Measurements from ENCODE around the gene INPP5B.

Gene INPP5B

DNA sequence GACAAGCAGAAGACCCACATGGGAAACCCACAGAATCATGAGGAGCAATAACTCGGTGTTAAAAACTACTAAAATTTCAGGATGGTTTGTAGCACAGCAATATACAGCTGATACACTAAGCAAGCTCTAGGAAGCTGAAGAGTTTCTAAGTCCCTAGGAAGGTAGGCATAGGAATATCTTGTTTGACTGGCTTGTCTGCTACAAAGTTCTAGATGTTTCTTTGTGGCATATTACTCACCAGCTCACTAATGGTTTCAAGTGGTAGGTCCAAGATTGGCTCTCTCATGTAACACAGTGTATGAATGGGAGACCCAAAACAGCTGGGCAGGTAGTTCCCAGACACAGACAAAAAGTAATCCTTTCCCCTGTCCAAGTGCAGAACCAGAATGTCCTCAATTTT, 74.2 kb downstream of the INPP5B start:
- no peak for DNase-seq (ENCODE audit: low spot score)

DNA sequence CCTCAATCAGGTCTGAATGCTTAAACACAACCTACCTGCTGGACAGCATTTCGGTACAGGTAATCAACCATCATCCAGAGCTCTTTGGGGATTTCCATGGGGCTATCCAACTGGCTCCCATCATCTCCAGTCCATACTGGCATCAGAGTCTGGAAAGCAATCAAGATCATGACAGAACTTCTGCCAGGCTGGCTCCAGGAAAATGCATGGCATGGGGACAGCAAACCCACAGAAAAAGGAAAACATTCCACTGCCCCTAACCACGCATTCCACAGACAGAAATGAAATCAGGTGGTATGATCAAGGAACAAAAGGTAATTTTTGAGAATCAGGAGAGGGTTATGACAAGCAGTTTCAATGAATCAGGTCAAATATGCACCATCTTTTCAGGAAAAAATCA, 78.4 kb downstream of the INPP5B start:
- no peak for DNase-seq (ENCODE audit: low spot score)

- DNase-seq (ENCODE audit: low spot score): no peak
Measured at GRCh38 chr1:37867784-37868183, 79.1 kb downstream of the INPP5B start.

- DNase-seq (ENCODE audit: low spot score): no peak
Measured at GRCh38 chr1:37866491-37866890, 80.4 kb downstream of the INPP5B start.

- DNase-seq (ENCODE audit: low spot score): peak; percentile 57
Measured at GRCh38 chr1:37865348-37866120, 81.3 kb downstream of the INPP5B start.

DNA sequence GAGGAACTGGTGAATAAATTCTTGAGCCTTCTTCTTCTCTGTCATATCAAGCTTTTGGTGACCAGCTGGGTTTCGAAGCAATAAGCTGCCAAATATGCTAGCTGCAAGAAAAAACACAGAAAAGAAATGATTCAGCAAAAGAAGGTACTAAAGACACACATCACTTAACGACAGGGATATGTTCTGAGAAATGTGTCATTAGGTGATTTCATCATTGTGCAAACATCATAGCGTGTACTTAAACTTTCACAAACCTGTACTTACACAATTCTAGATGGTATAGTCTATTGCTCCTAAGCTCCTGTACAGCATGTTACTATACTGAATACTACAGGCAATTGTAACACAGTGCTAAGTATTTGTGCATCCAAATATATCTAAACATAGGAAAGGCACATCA, 84.5 kb downstream of the INPP5B start:
- peak; percentile 67 for DNase-seq (ENCODE audit: low spot score)

DNA sequence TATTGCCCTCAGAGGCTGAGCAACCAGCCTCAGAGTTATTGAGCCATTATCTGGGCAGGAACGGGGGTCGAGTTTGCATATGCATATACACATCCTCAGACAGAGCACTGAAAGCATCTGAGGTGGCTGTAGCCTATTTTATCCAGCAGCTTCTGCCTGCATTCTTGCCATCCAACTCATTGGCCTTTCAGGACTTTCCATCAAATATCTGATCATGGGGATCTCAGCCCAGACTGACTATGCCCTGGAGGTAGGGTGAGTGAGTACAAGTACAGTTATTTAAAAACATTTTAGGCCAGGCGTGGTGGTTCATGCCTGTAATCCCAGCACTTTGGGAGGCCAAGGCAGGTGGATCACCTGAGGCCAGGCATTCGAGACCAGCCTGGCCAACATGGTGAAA, 85.7 kb downstream of the INPP5B start:
- no peak for DNase-seq (ENCODE audit: low spot score)

DNA sequence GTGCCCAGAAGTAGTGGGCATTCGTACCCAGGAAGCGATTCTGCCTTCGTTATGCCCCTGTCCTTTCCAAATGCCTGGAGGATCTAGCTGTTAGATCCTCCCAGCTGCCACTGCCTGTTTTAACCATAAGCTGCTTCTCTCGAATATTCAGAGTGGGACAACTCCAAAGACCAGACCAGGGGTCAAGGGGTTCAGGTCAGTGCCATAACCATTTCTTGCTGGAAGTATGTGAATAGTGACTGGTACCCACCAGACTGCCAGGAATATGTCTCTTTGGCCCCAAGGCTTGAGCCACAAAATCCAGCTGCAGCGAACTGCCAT, 86.5 kb downstream of the INPP5B start:
- no peak for DNase-seq (ENCODE audit: low spot score)

DNA sequence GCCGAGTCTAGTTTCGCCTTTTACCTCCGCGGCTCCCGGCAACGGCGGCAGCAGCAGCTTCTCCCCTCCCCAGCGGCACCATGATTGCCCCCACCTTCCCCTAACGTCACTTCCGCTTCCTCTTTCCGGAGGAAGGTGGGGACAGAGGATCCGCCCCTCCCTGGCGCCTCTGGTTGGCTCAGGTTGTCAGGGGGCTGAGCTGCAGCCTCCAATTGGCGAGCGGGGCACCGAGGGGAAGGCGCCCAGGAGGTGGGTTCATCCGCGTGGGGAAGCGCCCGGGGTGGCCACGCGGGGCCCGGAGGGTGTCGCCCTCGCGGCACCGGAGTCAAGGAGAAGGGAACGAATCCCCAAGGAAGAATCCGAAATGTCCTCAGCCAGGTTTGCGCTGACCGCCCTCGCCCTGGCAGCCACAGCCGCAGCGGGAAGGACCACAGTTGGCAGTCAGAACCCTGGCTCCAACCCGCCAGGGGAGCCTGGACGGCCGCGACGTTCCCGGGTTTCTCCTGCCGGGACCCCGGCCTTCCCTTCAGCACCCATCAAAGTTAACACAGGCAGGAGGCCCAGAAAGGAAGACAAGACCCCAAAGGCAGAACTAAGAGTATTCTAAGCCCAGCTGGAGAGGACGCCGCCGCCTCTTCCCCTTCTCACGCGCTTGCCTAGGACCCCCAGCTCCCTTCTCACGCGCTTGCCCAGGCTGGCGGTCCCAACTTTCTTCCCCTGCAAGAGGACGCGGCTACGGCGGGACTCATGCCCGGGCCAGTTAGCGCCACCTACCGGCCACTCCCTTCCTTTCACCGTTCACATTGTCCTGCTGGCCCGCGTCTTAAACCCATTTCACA, 87.1 kb downstream of the INPP5B start, which contains the start of gene MTF1:
TSS of gene MTF1 (minus strand) at position 86 of the 839 bp plus-strand sequence. CDS start 1,934 bp downstream, outside the sequence.
- peak; percentile 98 for DNase-seq (ENCODE audit: low spot score)

GRCh38 chr1:37858931-37859506, 87.8 kb downstream of the INPP5B start:
- no peak for DNase-seq (ENCODE audit: low spot score)

DNA sequence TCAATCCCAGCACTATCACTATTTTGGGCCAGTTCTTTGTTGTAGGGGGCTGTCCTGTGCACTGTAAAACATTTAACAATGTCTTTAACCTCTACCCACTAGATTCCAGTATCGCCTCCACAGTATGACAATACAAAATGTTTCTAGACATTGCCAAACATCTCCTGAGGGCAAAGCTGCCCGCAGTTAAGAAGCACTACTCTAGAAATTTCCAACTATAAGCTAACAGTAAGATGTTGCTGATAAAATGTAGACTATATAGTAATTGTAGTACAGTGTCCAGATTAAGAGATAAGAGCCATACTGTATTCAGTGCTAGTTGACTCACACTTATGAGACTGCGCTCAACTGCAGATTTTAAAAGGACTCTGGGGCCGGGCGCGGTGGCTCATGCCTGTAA, 92.4 kb downstream of the INPP5B start:
- no peak for DNase-seq (ENCODE audit: low spot score)

- no peak for DNase-seq (ENCODE audit: low spot score)
Measured at GRCh38 chr1:37853157-37853556, 93.7 kb downstream of the INPP5B start.

DNA sequence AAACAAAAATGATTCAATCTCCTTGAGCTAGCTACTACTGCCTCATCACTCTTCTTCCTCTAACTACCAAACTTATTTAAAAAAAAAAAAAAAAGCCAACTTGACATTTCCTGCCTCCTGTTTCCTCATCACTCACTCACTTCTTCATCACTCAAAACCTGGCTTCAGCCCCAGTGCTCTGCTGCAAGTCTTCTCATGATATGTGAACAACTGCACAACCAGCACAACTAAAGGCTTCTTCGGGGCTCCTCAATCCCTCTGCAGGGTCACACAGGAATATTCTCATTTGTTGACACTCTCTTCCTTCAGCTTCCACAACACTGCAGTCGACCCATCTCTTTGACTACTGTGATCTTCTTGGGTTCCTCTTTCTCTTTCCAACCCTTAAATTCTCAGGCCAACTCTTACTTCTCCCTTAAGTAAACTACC, 95.1 kb downstream of the INPP5B start:
- no peak for DNase-seq (ENCODE audit: low spot score)

DNA sequence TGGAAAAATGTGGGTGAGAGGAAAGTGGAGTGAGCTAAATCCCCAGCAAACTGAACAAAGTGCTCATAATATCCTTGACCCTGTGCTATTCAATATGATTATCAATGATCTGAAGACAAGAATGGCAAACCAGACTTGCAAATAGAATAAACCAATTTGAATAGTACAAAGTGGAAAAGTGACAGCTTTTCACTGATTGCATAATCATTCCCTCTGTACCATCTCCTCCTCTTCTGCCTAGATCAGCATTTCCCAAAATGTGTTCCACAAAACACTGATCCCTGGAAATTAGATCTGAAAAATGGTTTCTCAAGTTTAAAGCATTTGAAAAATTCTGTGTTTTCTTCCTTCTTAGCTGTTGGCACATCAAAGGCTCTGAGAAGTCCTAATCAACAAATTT, 95.6 kb downstream of the INPP5B start:
- no peak for DNase-seq (ENCODE audit: low spot score)

GRCh38 chr1:37850352-37850955, 96.4 kb downstream of the INPP5B start:
- DNase-seq (ENCODE audit: low spot score): no peak

- DNase-seq (ENCODE audit: low spot score): no peak
Measured at GRCh38 chr1:37849480-37849879, 97.4 kb downstream of the INPP5B start.

- DNase-seq (ENCODE audit: low spot score): no peak
Measured at GRCh38 chr1:37846647-37847339, 100.1 kb downstream of the INPP5B start.

- no peak for DNase-seq (ENCODE audit: low spot score)
Measured at GRCh38 chr1:37845786-37846185, 101.1 kb downstream of the INPP5B start.

GRCh38 chr1:37845049-37845646, 101.7 kb downstream of the INPP5B start:
- no peak for DNase-seq (ENCODE audit: low spot score)

GRCh38 chr1:37844536-37844935, 102.3 kb downstream of the INPP5B start:
- no peak for DNase-seq (ENCODE audit: low spot score)

GRCh38 chr1:37841652-37842051, 105.2 kb downstream of the INPP5B start:
- no peak for DNase-seq (ENCODE audit: low spot score)

DNA sequence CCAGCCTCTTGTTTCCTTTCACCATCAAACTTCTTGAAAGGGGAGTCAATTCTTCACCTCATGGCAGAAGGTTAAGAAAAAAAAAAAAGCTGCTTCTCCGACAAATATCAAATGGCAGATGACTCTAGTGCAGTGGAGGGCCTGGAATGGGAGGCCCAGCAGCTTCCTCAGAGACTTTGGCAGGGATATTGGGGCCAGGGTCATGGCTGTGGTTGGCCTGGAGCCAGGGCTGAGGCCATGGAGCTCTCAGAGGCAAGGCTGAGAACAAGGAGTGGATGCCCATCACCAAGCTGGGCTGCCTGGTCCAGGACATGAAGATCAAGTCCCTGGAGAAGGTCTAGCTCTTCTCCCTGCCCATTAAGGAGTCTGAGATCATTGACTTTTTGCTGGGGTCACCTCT, 106.1 kb downstream of the INPP5B start:
- no peak for DNase-seq (ENCODE audit: low spot score)
